NCI-H2227 treated with DMSO at 0.1 percent for 48 hours (cell line): ENCODE measurements around the gene VILL.
"Not testable (repeated sequence)": the region's sequence is repeated elsewhere in the genome, so short reads cannot be mapped to it uniquely, and the experiment has no call there.

Source experiments
- DNase-seq: peaks from one replicate; lab custom pipeline; 2025; lab: John Stamatoyannopoulos, UW

VILL gene

DNA sequence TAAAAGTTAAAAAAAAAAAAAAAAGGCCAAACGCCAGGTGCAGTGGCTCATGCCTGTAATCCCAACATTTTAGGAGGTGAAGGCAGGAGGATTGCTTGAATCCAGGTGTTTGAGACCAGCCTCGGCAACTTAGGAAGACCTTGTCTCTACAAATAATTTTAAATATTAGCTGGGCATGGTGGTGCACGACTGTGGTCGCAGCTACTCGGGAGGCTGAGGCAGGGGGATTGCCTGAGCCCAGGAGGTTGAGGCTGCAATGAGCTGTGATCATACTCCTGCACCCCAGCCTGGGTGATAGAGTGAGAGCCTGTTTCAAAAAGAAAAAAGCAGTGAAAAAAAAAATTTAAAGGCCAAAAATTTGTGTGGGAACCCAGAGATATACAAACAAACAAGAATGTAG, 45.7 kb downstream of the VILL start:
- no peak for DNase-seq

DNA sequence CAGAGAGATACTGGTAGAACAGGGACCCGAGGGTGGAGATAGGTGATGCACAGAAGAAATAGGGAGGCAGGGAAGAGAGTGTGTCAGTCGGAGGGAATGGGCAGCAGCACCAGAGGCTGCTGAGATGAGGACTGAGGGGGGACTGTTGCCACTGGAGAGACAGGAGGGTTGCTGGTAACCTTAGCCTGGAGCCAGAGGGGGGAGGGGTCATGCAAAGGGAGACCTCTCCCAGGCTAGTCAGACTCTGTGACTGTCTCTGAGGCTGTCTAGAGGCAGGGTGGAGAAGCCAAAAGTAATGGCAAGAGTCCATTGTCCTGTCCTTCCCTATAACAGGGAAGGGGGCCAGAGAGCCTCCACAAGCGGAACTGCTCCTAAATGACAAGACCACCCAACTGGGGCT, 46.3 kb downstream of the VILL start:
- DNase-seq, result no peak

DNA sequence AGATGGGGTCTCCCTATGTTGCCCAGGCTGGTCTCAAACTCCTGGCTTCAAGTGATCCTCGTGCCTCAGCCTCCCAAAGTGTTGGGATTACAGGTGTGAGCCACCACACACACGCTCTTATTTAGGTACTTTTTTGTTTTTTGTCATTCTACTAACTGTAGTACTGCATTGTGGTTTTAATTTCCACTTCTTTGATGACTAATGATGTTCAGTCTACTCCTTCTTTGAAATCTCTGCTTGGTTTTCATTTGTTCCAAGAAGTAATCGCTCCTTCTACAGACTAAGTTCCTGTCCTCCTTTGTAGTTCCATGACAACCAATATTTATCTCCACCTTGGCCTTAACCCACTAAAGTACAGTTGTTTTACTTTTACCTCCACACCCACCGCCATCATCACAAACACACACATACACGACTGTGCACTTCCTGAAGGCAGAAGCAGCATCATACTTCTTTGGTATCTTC, 47.9 kb downstream of the VILL start:
- no peak for DNase-seq

DNA sequence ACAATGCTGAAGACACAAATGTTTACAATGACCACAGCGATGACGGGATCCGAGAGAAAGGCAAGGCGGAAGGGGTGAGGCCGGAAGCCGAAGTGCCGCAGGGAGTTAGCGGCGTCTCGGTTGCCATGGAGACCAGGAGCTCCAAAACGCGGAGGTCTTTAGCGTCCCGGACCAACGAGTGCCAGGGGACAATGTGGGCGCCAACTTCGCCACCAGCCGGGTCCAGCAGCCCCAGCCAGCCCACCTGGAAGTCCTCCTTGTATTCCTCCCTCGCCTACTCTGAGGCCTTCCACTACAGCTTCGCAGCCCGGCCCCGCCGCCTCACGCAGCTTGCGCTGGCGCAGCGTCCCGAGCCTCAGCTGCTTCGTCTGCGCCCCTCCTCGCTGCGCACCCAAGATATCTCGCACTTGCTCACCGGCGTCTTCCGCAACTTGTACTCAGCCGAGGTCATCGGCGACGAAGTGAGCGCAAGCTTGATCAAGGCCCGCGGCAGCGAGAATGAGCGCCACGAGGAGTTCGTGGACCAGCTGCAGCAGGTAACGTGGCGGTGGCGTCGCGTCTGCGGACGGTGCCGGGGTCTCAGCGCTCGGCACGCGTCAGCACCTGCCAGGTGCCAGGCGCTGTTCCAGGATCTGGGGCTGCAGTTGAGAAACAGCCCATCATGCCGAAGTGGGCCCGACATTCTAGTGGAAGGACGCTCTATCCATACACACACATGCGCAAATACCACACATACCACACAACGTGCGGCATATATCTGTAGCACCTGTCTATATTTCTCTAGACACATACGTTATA, 48.7 kb downstream of the VILL start, which contains the start of gene DLEC1:
DLEC1 (plus strand) TSS at position 108 of the 798 bp plus-strand sequence; CDS start at position 126, 18 bp downstream.
- DNase-seq, result peak; percentile 67

DNA sequence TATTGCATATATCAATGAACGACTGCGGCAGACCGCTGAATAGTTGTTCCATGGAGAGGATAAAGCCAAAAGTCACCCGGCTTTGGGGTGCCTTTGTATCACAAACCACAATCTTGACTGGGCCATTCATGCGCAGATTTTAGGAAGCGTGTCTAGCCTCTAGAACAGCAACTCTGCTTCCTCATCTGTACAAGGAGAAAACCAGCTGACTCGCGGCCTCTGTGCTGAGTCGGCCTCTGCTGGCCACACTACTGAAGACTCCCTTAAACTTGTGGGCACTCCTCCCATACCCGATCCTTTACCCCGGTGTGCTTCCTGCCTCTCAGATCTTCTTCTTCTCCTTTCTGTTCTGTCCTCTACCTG, 49.3 kb downstream of the VILL start:
- peak; percentile 17 for DNase-seq

DNA sequence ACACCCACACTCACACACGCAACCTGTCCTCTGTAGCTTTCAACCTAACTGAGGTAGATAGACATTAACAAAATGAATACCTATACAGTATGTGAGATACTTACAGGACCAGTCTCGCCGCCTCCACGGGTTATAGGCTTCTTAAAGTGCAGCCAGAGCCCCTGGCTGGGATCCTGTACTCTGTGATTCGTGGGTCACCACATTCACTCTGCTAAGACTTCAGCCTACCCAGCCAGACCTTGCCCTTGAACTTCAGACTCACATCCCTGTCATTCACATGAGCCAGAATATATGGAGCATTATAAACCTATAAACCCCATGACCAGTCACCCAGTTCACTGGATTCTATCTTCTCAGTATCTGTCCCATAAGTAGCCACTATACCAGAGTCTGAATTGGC, 49.8 kb downstream of the VILL start:
- DNase-seq, result no peak

DNA sequence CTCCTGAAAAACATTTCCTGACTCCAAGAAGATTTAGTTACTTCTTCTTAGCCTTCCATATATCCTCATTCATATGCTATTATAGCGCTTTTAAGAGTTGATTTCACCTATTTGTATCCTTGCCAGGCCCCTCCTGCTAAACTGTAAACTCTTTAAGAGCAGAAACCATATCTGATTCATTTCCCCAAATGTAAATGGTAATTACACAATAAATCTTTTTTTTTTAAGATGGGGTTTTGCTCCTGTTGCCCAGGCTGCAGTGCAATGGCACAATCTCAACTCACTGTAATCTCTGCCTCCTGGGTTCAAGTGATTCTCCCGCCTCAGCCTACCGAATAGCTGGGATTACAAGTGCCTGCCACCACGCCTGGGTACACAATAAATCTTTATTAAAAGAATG, 52.9 kb downstream of the VILL start:
- no peak for DNase-seq

DNA sequence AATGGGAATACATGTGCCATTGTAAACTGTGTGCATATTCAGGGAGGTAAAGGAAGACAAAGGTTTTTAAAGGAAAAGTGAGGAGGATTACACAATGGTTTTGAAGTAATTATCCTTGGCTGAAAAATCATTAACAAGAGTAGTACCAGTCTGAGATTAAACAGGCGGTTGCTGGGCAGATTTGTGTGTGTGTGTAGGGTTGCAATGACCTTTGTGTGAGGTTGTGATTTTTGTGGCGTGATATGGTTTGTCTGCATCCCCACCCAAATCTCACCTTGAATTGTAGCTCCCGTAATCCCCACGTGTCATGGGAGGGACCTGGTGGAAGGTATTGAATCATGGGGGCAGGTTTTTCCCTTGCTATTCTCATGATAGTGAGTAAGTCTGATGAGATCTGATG, 55.4 kb downstream of the VILL start:
- no peak for DNase-seq

DNA sequence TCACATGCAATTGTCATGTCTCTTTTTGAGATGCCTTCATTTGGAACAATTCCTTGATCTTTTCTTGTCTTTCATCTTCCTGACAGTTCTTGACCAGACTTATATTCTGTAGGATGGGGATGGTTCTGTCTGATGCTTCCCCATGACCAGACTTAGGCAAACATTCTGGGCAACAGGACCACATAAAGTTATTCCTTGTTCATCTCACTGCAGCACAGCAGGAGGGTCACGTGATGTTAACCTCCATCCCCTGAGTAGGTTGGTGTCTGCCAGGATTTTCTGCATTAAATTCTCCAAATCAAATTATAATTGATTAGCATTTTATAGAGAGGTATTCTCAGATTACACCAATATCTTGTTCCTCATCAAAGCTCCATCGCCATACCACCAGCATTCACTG, 56.2 kb downstream of the VILL start:
- DNase-seq, result no peak

DNA sequence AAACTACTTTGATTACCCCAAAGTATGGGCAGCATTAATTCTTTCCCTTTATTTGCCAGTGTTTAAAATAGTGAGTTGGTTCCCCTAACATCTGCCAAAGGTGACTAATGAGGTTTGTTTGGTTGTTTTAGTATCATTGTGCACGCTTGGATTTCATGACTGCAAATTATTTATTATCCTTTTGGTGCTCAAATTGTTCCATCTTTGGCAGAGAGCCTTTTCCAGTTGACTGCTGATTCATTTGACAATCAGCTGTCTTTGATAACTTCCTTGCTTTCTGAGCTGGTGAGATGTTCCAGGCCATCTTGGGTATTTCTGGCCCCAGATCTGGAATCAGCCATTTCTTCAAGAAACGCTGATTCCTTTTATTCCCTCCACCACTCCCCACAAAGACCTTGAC, 57.3 kb downstream of the VILL start:
- DNase-seq, result no peak

DNA sequence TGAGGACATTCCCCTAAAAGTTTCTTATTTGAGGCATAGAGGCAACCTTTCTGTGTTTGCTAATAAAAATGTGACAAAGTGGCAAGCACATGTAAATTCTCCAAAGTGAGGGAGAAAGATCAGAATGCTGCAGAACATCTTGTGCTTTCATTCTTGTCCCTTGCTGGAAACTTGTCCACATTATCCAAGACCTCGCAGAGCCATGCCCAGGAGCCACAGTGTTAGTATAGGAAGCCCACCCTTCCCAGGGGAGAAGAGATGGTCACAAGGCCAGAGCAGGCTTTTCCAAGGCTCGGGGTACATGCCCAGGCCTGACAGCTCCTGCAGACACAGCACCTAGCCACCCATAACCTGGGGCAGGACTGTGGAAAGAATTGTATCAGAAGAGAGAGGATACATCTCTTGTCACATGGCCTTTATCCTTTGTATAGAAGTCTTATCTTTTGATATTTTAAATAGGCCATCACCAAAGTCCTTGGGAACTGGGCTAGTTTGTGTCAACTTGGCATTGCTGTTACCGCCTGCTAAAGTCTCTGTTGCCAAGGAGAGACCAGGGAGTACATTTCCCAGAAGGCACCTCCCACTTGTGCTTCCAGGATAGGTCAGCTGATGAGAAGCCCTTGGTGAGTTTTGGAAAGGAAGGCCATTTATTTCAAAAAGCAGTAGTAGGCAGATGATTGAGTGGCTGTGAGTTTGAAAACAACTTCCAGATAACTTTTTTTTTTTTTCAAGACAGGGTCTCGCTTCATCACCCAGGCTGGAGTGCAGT, 59.0 kb downstream of the VILL start:
- no peak for DNase-seq

DNA sequence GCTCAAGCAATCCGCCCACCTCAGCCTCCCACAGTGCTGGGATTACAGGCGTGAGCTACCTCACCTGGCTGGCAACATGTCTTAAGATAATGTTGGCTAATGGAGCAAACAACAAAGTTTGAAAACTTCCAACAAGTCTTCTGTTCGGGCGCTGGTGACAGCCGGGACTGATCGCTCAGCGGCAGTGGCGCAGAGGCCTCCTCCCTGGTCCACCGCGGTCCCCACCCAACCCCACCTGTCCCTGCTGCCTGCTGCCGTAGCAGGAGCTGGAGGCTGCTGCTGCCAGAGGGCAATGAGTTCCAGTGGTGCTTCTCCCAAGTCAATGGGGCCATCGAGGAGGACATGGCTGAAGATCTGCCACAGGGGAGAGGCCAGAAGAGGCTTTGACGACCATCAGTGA, 60.5 kb downstream of the VILL start:
- no peak for DNase-seq

DNA sequence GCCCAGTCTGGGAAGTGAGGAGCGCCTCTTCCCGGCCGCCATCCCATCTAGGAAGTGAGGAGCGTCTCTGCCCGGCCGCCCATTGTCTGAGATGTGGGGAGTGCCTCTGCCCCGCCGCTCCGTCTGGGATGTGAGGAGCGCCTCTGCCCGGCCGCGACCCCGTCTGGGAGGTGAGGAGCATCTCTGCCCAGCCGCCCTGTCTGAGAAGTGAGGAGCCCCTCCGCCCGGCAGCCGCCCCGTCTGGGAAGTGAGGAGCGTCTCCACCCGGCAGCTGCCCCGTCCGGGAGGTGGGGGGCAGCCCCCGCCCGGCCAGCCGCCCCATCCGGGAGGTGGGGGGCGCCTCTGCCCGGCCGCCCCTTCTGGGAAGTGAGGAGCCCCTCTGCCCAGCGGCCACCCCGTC, 62.7 kb downstream of the VILL start:
- DNase-seq, result not testable (repeated sequence)

DNA sequence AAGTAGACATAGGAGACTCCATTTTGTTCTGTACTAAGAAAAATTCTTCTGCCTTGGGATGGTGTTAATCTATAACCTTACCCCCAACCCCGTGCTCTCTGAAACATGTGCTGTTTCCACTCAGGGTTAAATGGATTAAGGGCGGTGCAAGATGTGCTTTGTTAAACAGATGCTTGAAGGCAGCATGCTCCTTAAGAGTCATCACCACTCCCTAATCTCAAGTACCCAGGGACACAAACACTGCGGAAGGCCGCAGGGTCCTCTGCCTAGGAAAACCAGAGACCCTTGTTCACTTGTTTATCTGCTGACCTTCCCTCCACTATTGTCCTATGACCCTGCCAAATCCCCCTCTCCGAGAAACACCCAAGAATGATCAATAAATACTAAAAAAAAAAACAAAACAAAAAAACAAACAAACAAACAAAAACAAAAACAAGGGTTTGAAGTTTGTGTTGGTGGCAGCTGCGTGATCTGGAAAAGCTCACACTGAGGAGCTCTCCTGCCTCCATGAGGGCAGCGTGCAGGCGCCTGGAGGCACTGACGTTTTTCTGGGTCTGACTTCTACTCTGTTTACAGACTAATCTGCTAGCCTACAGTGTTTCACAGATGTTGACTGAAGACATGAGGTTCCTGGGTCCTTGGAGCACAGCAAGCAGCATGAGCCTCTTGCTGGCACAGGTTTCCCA, 63.4 kb downstream of the VILL start:
- DNase-seq, result not testable (repeated sequence)

DNA sequence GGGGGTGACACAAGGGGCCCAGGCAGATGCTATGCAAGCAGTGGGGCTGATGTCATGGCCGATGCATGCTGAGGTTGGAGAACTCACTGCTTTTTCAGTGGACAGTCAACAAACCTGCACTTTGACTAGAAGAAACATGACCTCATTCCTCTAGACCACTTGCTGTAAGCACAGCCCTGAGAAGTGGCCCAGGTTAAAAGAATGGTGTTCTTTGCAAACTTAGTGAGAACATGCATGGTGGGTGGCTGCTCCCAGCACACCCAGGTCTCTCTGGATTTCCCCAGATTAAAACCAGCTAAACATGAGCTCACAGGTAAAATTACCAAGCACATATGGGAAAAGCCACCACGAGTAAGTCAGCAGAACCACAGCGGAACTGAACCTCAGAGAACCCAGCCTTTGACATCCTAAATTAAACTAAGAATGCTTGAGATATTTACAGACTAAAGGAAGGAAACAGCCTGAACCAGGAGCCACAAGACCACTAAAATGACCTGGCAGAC, 64.0 kb downstream of the VILL start:
- no peak for DNase-seq
